ENCODE results near the gene TSC2.

DNA sequence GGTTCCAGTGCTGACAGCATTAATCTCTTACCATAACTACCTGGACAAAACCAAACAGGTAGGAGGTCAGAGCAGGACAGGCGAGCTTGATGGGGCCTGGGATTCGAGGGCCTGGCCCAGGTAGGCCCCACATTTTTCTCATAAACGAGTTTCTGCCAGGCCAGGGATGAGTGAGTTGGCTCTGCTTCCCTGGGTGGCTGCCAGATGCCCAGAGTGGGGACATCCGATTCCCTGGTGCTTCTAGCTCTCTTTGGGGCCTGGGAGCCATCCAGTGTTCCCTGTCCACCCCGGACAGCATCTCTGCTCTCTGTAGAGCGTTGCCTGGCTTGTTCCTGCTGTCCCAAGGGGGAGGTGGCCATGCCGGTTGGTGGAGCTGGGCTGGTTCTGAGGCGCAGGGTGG lies 25.1 kb downstream of the TSC2 start:
- TF ChIP-seq, protein P1, sequence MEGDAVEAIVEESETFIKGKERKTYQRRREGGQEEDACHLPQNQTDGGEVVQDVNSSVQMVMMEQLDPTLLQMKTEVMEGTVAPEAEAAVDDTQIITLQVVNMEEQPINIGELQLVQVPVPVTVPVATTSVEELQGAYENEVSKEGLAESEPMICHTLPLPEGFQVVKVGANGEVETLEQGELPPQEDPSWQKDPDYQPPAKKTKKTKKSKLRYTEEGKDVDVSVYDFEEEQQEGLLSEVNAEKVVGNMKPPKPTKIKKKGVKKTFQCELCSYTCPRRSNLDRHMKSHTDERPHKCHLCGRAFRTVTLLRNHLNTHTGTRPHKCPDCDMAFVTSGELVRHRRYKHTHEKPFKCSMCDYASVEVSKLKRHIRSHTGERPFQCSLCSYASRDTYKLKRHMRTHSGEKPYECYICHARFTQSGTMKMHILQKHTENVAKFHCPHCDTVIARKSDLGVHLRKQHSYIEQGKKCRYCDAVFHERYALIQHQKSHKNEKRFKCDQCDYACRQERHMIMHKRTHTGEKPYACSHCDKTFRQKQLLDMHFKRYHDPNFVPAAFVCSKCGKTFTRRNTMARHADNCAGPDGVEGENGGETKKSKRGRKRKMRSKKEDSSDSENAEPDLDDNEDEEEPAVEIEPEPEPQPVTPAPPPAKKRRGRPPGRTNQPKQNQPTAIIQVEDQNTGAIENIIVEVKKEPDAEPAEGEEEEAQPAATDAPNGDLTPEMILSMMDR (conservative IDR thresholded peaks at IDR 0.05), result no peak
- no peak for TF ChIP-seq ZFX (IDR thresholded peaks at IDR 0.05)
